SU-DHL-6 (cell line): ENCODE measurements around the gene PIGH.

Experiments
- H2AFZ ChIP-seq: fragments of 200-600 bp; sonication (generic); 2 replicates; pipeline ENCODE4 v1.6.1; 2014; ENCODE audit warnings: low read depth, mild to moderate bottlenecking, moderate library complexity, mixed read lengths, antibody characterized with exemption, low read length; ENCODE audit not compliant: severe bottlenecking
- H3F3A ChIP-seq: fragments of 200-600 bp; shearing (Covaris generic); 2 replicates; pipeline ENCODE4 v1.6.0; 2016; ENCODE audit warnings: antibody characterized with exemption, mild to moderate bottlenecking; ENCODE audit not compliant: insufficient read depth
- H3K27ac ChIP-seq: fragments of 200-600 bp; sonication (generic); 2 replicates; pipeline ENCODE4 v1.5.1; 2016; ENCODE audit warnings: low read depth, mild to moderate bottlenecking, low read length, moderate library complexity, mixed read lengths
- H3K27me3 ChIP-seq: fragments of 200-600 bp; sonication (generic), shearing (Covaris generic); 2 replicates; pipeline ENCODE4 v1.6.0; 2014; ENCODE audit warnings: mild to moderate bottlenecking, low read length
- H3K36me3 ChIP-seq: fragments of 200-600 bp; sonication (generic); 2 replicates; pipeline ENCODE4 v1.6.1; 2014; ENCODE audit warnings: mild to moderate bottlenecking, low read length, mixed read lengths
- H3K4me2 ChIP-seq: fragments of 300-600, 200-600 bp; shearing (Covaris generic), sonication (generic); 2 replicates; pipeline ENCODE4 v1.6.0; 2014; ENCODE audit warnings: low read length, low read depth, mild to moderate bottlenecking; ENCODE audit not compliant: poor library complexity, severe bottlenecking
- H3K4me3 ChIP-seq: fragments of 200-600 bp; sonication (generic); 2 replicates; pipeline ENCODE4 v1.5.1; 2014; ENCODE audit warnings: antibody characterized with exemption, low read length, mild to moderate bottlenecking, mixed read lengths; ENCODE audit not compliant: insufficient read depth, poor library complexity, severe bottlenecking
- H3K79me2 ChIP-seq: fragments of 200-600 bp; sonication (generic); 2 replicates; pipeline ENCODE4 v1.6.1; 2014; ENCODE audit warnings: mild to moderate bottlenecking, low read length, moderate library complexity; ENCODE audit not compliant: insufficient read depth
- H3K9ac ChIP-seq: fragments of 200-600 bp; sonication (generic); 2 replicates; pipeline ENCODE4 v1.7.0; 2014; ENCODE audit warnings: mild to moderate bottlenecking, low read length
- H3K9me2 ChIP-seq: fragments of 200-600 bp; sonication (generic); replicated peaks from 2 replicates; pipeline ENCODE4 v1.6.1; 2014; ENCODE audit warnings: low read length; ENCODE audit not compliant: insufficient read depth
- H3K9me3 ChIP-seq: fragments of 200-600 bp; sonication (generic); 2 replicates; pipeline ENCODE4 v1.6.1; 2014; ENCODE audit warnings: low read length, mixed read lengths; ENCODE audit not compliant: insufficient read depth
- H4K20me1 ChIP-seq: fragments of 200-600 bp; sonication (generic); 2 replicates; pipeline ENCODE4 v1.6.1; 2014; ENCODE audit warnings: low read depth, mild to moderate bottlenecking, antibody characterized with exemption, low read length, moderate library complexity, mixed read lengths
- CTCF ChIP-seq: fragments of 200-600 bp; sonication (generic); IDR thresholded peaks from one replicate; pipeline ENCODE4 v1.5.1; 2017; ENCODE audit warnings: antibody characterized with exemption, mild to moderate bottlenecking, low read length, moderate library complexity; ENCODE audit not compliant: insufficient read depth, poor library complexity, severe bottlenecking
- EZH2phosphoT487 ChIP-seq: fragments of 200-600 bp; sonication (generic), shearing (Covaris generic); conservative IDR thresholded peaks from 2 replicates; pipeline ENCODE4 v1.6.1; 2018; ENCODE audit warnings: mild to moderate bottlenecking, antibody characterized with exemption, low read length, moderate library complexity, mixed read lengths

The PIGH gene

GRCh38 chr14:67589204-67589770 lies 10.8 kb downstream of the PIGH start:
- Histone ChIP-seq H2AFZ (no peak overlapping the region), H3K4me3 (no peak overlapping the region), H3K27ac (no peak overlapping the region), H3K9ac (no peak overlapping the region), H3K36me3 (peaks cover 15% of the 10 kb centered on the region; the same call in 1 of the 2 replicates), H4K20me1 (no peaks in the 10 kb centered on the region), H3K27me3 (no peaks in the 10 kb centered on the region), H3K9me2 (no peaks in the 10 kb centered on the region), H3F3A (no peaks in the 10 kb centered on the region; the same call in 1 of the 2 replicates), H3K4me2 (no peak overlapping the region), H3K9me3 (no peaks in the 10 kb centered on the region), H3K79me2 (no peaks in the 10 kb centered on the region)
- TF ChIP-seq EZH2phosphoT487 (no peak), CTCF (no peak)

GRCh38 chr14:67586369-67586768 lies 13.7 kb downstream of the PIGH start:
- no peak overlapping the region for H3K9ac ChIP-seq
- H3K4me2 ChIP-seq = no peak overlapping the region
- H3K9me3 ChIP-seq = no peaks in the 10 kb centered on the region
- H3K9me2 ChIP-seq = no peaks in the 10 kb centered on the region
- no peaks in the 10 kb centered on the region for H3K27me3 ChIP-seq
- no peaks in the 10 kb centered on the region for H3K79me2 ChIP-seq
- no peak for TF ChIP-seq CTCF
- TF ChIP-seq EZH2phosphoT487 = no peak
- no peak overlapping the region for H3K4me3 ChIP-seq
- H3K27ac ChIP-seq = no peak overlapping the region
- no peaks in the 10 kb centered on the region; the same call in 1 of the 2 replicates for H3F3A ChIP-seq
- peaks cover 6% of the 10 kb centered on the region; the same call in 1 of the 2 replicates for H3K36me3 ChIP-seq
- no peak overlapping the region for H2AFZ ChIP-seq
- H4K20me1 ChIP-seq = no peaks in the 10 kb centered on the region

GRCh38 chr14:67584978-67585377 lies 15.1 kb downstream of the PIGH start:
- H3K9me2 ChIP-seq = no peaks in the 10 kb centered on the region
- no peak overlapping the region for H3K4me3 ChIP-seq
- H3K9me3 ChIP-seq = no peaks in the 10 kb centered on the region
- no peaks in the 10 kb centered on the region for H3K79me2 ChIP-seq
- no peak overlapping the region for H2AFZ ChIP-seq
- no peak for TF ChIP-seq EZH2phosphoT487
- no peak for TF ChIP-seq CTCF
- H3K27me3 ChIP-seq = no peaks in the 10 kb centered on the region
- no peak overlapping the region for H3K27ac ChIP-seq
- no peak overlapping the region for H3K4me2 ChIP-seq
- no peaks in the 10 kb centered on the region for H4K20me1 ChIP-seq
- no peak overlapping the region for H3K9ac ChIP-seq
- H3F3A ChIP-seq = no peaks in the 10 kb centered on the region
- H3K36me3 ChIP-seq = 0 out of 2 replicates have a peak, but pooled peaks cover 3% of the 10 kb centered on the region
